Measurements from ENCODE around the gene HACD2. TPM values are rescaled to one million over a fixed set of nuclear protein-coding genes. Genes with fewer than 3 reads are reported as not detected.
A peak's percentile ranks its signal among the peaks of the same experiment; 100 is the strongest.

The HACD2 gene
- total RNA-seq, 1 donor from 2014 or later, result 35.9 TPM

GRCh38 chr3:123451186-123451585, 133.7 kb downstream of the HACD2 start:
- Histone ChIP-seq H3K79me2 (ENCODE audit: low read depth) (no peaks in the 10 kb centered on the region), H3K4me3 (no peak overlapping the region), H3K36me3 (no peaks in the 10 kb centered on the region), H3K27me3 (peaks cover 78% of the 10 kb centered on the region), H3K4me2 (no peak overlapping the region), H2AFZ (replicated peaks) (no peak overlapping the region), H4K20me1 (ENCODE audit: low read depth) (peaks cover 5% of the 10 kb centered on the region), H3F3A (ENCODE audit: low read depth) (peaks cover 20% of the 10 kb centered on the region), H3K4me1 (peaks cover 8% of the 10 kb centered on the region), H3K9me3 (ENCODE audit: low read depth) (no peaks in the 10 kb centered on the region), H3K9ac (no peak overlapping the region), H3K27ac (no peak overlapping the region)
- H3K27me3 Mint-ChIP-seq (ENCODE audit: insufficient read depth, low read depth), result peaks cover 40% of the 10 kb centered on the region
- TF ChIP-seq EZH2phosphoT487 (IDR thresholded peaks at IDR 0.05), result no peak
- no peak for TF ChIP-seq EZH2 (IDR thresholded peaks at IDR 0.05)
- no peak for TF ChIP-seq CTCF (IDR thresholded peaks at IDR 0.05)
- peaks cover 3% of the 10 kb centered on the region for H3K36me3 Mint-ChIP-seq
- DNase-seq (ENCODE audit: low spot score), result no peak
- peak overlapping the region; percentile 83 for H3K4me3 Mint-ChIP-seq
- peaks cover 3% of the 10 kb centered on the region for H3K9me3 Mint-ChIP-seq
- H3K27ac Mint-ChIP-seq, result no peak overlapping the region
- H3K4me1 Mint-ChIP-seq, result peaks cover 9% of the 10 kb centered on the region

GRCh38 chr3:123449997-123450604, 134.8 kb downstream of the HACD2 start:
- Mint-ChIP-seq H3K4me1 (peaks cover 9% of the 10 kb centered on the region), H3K27ac (no peak overlapping the region), H3K36me3 (peaks cover 3% of the 10 kb centered on the region), H3K9me3 (peaks cover 3% of the 10 kb centered on the region), H3K4me3 (peak overlapping the region; percentile 83), H3K27me3 (ENCODE audit: insufficient read depth, low read depth) (peaks cover 47% of the 10 kb centered on the region)
- Histone ChIP-seq H3K79me2 (ENCODE audit: low read depth) (no peaks in the 10 kb centered on the region), H4K20me1 (ENCODE audit: low read depth) (peaks cover 5% of the 10 kb centered on the region), H3K4me2 (peak overlapping the region; percentile 87), H3K4me3 (peak overlapping the region; percentile 85), H3K36me3 (no peaks in the 10 kb centered on the region), H3K27me3 (peaks cover 89% of the 10 kb centered on the region), H3K4me1 (peaks cover 8% of the 10 kb centered on the region), H3K9ac (no peak overlapping the region), H2AFZ (replicated peaks) (peak overlapping the region; percentile 99), H3K27ac (no peak overlapping the region), H3F3A (ENCODE audit: low read depth) (peaks cover 20% of the 10 kb centered on the region), H3K9me3 (ENCODE audit: low read depth) (no peaks in the 10 kb centered on the region)
- TF ChIP-seq EZH2 (IDR thresholded peaks at IDR 0.05) (peak; percentile 34), CTCF (IDR thresholded peaks at IDR 0.05) (no peak), EZH2phosphoT487 (IDR thresholded peaks at IDR 0.05) (peak; percentile 15)
- DNase-seq (ENCODE audit: low spot score), result peak; percentile 77

- Mint-ChIP-seq H3K4me3 (peak overlapping the region; percentile 83), H3K27me3 (ENCODE audit: insufficient read depth, low read depth) (peaks cover 45% of the 10 kb centered on the region), H3K36me3 (peaks cover 3% of the 10 kb centered on the region), H3K27ac (no peak overlapping the region), H3K9me3 (peaks cover 3% of the 10 kb centered on the region), H3K4me1 (peaks cover 9% of the 10 kb centered on the region)
- Histone ChIP-seq H3K9ac (no peak overlapping the region), H3K36me3 (no peaks in the 10 kb centered on the region), H3K27ac (no peak overlapping the region), H3K27me3 (peaks cover 97% of the 10 kb centered on the region), H3K4me2 (peak overlapping the region; percentile 87), H3K79me2 (ENCODE audit: low read depth) (no peaks in the 10 kb centered on the region), H3K4me1 (peaks cover 8% of the 10 kb centered on the region), H3K9me3 (ENCODE audit: low read depth) (no peaks in the 10 kb centered on the region), H3K4me3 (peak overlapping the region; percentile 85), H4K20me1 (ENCODE audit: low read depth) (peaks cover 5% of the 10 kb centered on the region), H2AFZ (replicated peaks) (peak overlapping the region; percentile 99), H3F3A (ENCODE audit: low read depth) (peaks cover 20% of the 10 kb centered on the region)
- TF ChIP-seq CTCF (IDR thresholded peaks at IDR 0.05) (no peak), EZH2 (IDR thresholded peaks at IDR 0.05) (peak; percentile 18), EZH2phosphoT487 (IDR thresholded peaks at IDR 0.05) (no peak)
- DNase-seq (ENCODE audit: low spot score), result peak; percentile 73
Measured at GRCh38 chr3:123449102-123449996, 135.5 kb downstream of the HACD2 start.
